HL-60 (cell line): ENCODE results near the gene DYNC2LI1.

Experiments used
- DNase-seq, 2 experiments: peaks; one replicate each; pipeline ENCODE4 v3.0.0-alpha.2; 2010 to 2020; ENCODE audit warnings: low read depth in 1 of 2, low spot score in 1 of 2
- H3K27ac ChIP-seq: fragments of 250-450 bp; sonication (Bioruptor Pico); replicated peaks from 2 replicates; pipeline ENCODE4 v1.5.1; 2020; ENCODE audit warnings: mild to moderate bottlenecking, moderate library complexity
- H3K27me3 ChIP-seq: fragments of 250-450 bp; sonication (Bioruptor Pico); 2 replicates; pipeline ENCODE4 v1.5.1; 2021; ENCODE audit warnings: mild to moderate bottlenecking, moderate library complexity; ENCODE audit not compliant: insufficient read depth, poor library complexity, severe bottlenecking
- H3K4me3 ChIP-seq: replicated peaks from 2 replicates; pipeline ENCODE4 v1.5.1; 2011; ENCODE audit warnings: mild to moderate bottlenecking, control low read depth, low read length; ENCODE audit not compliant: insufficient read depth
- CTCF ChIP-seq: IDR thresholded peaks from one replicate; pipeline ENCODE4 v1.5.1; 2011; ENCODE audit warnings: low read length, control low read depth, inconsistent platforms; ENCODE audit not compliant: insufficient read depth
- GABPA ChIP-seq: IDR thresholded peaks from 2 replicates; pipeline ENCODE4 v1.6.1; 2012; ENCODE audit warnings: low read depth
- POLR2AphosphoS5 ChIP-seq: IDR thresholded peaks from 2 replicates; pipeline ENCODE4 v1.6.1; 2012; ENCODE audit warnings: low read depth
- REST ChIP-seq: IDR thresholded peaks from 2 replicates; pipeline ENCODE4 v1.6.1; 2012; ENCODE audit warnings: low read depth; ENCODE audit not compliant: insufficient replicate concordance
- SPI1 ChIP-seq: IDR thresholded peaks from 2 replicates; pipeline ENCODE4 v1.6.1; 2012; ENCODE audit warnings: low read depth, mild to moderate bottlenecking, borderline replicate concordance

The DYNC2LI1 gene

GRCh38 chr2:43791035-43791765, 17.4 kb downstream of the DYNC2LI1 start:
- Histone ChIP-seq H3K4me3 (no peak overlapping the region), H3K27ac (no peak overlapping the region), H3K27me3 (no peaks in the 10 kb centered on the region)
- TF ChIP-seq REST, result no peak
- no peak for TF ChIP-seq CTCF
- TF ChIP-seq SPI1, result no peak
- no peak for TF ChIP-seq GABPA
- no peak for TF ChIP-seq POLR2AphosphoS5
- DNase-seq, result no peak

GRCh38 chr2:43792653-43793052, 18.8 kb downstream of the DYNC2LI1 start:
- Histone ChIP-seq H3K4me3 (no peak overlapping the region), H3K27me3 (no peaks in the 10 kb centered on the region), H3K27ac (no peak overlapping the region)
- TF ChIP-seq POLR2AphosphoS5, result no peak
- TF ChIP-seq CTCF, result no peak
- TF ChIP-seq REST, result no peak
- TF ChIP-seq SPI1, result no peak
- TF ChIP-seq GABPA, result no peak
- no peak for DNase-seq

DNA sequence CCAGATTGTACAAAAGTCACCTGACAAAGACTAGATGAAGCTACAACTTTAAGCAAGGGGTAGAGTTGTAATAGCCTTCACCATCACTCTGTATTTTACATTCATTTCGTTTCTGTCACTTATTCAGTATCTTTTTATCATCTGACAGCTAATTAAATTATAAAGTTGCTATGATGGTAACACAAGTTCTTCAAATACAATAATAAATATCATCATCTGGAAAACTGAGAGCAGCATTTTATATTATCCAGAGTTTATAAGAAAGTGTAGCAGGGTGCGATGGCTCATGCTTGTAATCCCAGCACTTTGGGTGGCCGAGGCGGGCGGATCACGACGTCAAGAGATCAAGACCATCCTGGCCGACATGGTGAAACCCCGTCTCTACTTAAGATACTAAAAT, 21.1 kb downstream of the DYNC2LI1 start:
- Histone ChIP-seq H3K27me3 (no peaks in the 10 kb centered on the region), H3K27ac (no peak overlapping the region), H3K4me3 (no peak overlapping the region)
- DNase-seq, result no peak
- TF ChIP-seq CTCF (no peak), REST (no peak), SPI1 (no peak), POLR2AphosphoS5 (no peak), GABPA (no peak)
